Activated CD8-positive, alpha-beta memory T cell treated with anti-CD3 and anti-CD28 coated beads, Interleukin-2, amount 50 U/mL, for 24 hours (primary cell): ENCODE measurements around the gene CISTR.
"Not testable (repeated sequence)": the region's sequence is repeated elsewhere in the genome, so short reads cannot be mapped to it uniquely, and the experiment has no call there.

Source experiments
- DNase-seq: peaks from one replicate; pipeline ENCODE4 v3.0.0-alpha.2; 2020; ENCODE audit errors: extremely low read depth

CISTR gene

DNA sequence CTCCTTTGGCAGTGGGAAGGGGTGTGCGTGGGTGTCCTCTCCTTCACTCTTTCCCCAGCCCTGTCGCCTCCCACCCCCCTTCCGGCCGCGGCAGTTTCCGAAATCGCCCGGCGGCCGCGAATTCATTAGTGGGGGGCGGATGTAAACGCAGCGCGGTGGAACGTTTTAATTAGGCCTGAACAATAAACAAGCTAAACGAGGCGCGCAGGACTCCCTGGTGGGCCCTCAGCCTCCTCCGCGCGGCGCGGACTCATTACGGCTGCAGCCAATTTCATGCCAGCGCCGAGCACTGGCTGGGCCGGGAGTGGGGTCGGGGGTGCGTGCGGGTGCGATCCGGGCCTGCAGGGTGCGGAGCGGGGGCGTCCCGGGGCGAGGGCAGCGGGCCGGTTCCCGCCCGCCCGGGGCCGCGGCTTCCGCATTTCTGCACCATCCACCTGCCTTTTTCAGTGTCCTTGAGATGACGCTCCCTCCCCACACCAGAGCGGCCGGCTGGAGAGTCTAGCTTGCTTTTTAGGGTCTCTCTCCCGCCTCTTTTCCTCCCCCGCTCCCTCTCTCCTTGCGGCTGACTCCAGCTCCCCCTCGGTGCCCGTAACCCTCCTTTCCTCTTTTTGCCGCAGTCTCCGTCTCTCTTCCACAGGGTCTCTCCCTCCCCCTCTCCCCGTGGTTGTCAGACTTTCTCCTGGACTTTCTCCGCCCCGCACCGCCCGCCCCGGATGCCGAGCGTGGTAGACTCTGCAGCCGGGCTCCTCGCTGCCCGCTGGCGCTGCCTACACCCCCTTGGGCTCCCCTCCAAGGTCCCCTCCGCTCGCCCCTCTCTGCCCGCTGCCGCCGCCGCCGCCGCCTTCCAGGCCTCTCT, at the start of gene CISTR:
CISTR (minus strand) TSS at position 644 of the 856 bp plus-strand sequence.
- DNase-seq, result no peak

DNA sequence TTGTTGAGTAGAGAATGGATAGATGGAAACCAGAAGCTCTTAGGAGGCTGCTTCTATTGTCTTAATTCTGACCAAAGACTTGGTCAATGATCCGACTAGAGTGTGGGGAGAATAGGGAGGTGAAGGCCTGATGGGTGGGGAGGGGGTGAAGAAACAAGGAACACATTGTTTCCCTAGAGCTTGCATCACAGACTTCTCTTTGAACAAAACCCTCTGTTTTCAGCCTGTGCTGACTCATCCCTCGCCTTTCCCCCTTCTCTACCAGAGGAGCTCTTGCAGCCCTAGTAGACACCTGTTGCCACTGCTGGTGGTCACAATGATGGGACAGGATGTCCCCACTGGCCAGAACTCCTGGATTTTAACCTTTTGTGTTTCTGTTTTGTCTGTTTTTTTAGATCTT, 46.8 kb upstream of the CISTR start:
- DNase-seq, result no peak

DNA sequence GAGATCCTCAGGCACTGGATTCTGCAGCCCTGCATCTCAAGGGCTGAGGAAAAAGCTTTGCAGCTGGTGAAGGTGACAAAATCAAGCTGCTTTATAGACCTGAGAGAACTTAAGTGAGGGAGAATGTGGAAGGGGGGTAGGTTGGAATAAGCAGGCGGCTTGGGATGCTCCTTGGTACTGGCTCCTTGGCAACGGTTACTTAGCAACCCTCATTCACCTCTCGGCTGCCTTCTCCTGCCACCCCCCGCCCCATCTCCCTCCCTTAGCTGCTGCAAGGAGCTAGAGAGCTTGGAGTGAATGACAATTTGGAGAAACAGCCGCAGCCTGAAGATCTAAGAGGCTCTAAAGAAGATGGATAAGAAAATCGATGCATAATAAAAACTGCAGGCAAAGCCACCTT, 44.1 kb upstream of the CISTR start:
- DNase-seq, result no peak

DNA sequence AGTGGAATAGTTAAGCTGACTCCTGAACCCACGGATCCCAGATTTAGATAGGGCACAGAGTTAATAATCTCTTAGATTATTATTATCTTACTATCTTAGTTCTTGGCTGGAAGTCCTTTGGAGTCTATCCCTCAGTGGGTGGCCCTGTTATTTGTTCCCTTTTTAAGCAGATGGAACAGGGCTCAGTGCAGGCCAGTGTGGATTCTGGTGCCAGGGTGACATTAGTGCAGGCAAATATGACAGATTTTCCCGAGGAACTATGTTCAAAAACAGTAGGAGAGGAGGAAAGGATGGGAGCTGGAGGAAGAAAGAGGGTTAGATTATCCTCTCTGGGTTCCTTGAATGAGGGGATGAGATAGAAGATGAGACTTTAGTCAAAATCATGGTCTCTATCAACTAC, 41.4 kb upstream of the CISTR start:
- DNase-seq, result no peak

DNA sequence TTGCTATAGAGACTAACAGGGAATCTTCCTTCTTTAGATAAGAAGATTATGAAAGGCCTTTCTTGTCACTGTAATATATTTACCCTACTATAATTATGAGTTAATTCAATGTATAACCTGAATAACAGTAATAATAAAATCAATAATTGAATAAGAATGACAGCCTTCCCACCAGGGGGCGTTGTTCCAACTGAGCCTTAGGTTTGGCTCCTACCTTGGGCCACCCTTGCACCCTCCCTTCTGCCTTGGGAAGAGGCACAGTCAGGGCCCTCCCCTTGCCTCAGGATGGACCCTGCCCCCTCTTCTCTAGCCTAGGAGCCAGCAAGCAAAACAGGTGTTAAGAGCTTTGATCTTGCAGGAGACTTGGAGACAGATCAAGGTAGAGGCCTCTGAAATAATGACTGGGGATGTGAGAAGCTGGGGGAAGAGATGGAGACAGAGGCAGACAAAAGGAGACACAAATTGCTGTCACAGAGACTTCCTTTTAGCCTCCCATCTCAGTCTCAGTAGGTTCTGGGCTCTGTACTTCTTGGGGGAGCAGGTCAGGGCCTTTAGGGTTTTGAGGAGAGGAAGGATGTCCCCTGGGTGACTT, 40.1 kb upstream of the CISTR start:
- DNase-seq, result no peak

DNA sequence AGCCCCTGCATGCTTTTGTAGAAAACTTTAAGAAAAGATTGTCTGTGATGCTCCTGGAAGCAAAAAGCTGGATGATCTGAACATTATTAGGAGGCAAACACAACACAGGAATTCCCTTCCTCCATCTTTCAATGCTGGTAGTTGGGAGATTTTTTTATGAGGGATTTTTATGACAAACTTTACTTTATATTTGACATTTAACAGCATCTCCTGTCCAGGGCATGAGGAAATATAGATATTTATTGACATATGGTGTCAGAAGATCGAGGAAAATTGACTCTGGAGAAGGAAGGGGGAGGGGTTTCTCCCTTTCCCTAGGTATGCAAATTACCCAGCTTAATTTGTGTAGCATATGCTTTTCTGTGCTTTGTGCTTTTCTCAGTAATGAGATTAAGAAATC, 37.8 kb upstream of the CISTR start:
- DNase-seq, result no peak

DNA sequence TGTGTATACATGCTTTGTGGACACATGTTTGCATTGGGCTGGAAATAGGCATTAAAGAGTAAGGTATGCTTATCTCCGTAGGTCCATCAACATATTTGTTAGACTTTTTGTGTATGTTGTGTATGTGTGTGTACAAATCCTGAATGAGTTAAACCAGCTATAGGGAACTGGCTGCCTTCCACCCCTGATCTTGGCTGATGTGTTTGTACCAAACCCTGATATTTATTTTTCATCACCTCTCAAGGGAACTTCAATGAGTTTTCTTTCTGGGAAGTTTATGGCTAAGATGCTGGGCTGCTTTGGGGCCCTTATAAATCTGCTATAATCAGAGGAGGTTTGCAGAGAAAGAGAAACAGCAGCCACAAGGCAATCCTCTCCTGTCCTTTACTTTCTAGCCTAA, 37.1 kb upstream of the CISTR start:
- DNase-seq, result no peak

DNA sequence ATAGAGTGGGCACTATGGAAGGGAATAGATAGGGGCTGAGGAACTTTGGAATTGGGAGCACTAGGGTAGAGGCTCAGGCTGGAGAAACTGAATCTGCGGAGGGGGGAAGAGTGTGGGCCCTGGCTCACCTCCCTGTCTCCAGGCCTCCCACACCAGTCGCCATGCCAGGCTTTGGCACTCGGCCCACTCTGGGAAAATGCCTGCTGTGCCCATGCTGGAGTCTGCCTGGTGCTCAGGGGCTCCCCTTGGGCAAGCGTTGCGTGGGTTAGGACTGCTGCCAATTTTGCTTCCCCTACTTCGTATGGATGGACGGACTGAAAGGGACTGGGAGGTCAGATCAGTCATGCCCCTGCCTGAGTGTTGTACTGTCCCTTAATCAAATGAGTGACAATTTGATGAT, 34.6 kb upstream of the CISTR start:
- no peak for DNase-seq

DNA sequence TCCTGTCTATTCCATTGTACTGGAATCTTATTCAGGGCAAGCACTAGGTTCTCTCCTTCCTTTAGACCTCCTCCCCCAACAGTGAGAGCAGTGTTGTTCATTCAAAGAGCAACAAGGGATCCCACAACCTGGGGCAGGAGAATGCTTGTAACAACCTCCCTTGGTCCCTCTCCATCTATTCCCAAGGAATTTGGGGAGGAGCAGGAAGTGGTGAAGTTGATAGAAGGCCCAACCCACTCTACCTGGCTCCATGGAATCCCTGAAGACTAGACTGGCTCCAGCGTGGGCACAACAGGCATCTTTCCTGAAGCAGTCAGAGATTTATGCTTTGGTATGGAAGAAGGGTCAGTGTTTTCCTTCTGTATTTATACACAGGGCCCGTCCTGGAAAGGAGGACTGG, 33.4 kb upstream of the CISTR start:
- no peak for DNase-seq

DNA sequence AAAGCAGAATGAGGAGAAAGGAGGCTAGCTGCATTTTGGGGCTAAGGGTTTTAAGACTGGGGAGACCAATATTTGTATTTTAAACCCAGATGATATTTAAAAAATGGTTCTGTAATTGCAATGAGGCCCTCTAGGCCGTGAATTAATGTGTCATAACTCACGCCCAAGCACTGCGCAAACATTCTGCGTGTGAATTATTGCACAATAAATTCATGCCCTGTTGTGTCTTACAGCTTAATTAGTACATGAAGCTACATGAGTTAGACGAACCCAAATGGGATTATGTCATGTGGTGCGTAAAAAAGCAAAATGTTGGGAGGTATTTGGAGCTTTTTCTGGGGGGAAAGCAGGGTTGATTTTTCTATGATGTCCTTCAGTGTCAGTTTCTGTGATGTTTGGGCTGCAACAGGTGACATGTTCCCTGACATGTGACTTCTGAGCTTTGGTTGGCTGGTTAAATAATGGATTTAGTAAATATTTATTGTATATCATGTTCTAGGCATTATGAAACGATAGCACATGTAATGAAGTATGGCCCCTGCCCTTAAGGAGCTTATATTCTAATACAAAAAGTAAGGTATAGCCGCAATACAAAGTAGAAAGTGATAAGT, 30.4 kb upstream of the CISTR start:
- no peak for DNase-seq

DNA sequence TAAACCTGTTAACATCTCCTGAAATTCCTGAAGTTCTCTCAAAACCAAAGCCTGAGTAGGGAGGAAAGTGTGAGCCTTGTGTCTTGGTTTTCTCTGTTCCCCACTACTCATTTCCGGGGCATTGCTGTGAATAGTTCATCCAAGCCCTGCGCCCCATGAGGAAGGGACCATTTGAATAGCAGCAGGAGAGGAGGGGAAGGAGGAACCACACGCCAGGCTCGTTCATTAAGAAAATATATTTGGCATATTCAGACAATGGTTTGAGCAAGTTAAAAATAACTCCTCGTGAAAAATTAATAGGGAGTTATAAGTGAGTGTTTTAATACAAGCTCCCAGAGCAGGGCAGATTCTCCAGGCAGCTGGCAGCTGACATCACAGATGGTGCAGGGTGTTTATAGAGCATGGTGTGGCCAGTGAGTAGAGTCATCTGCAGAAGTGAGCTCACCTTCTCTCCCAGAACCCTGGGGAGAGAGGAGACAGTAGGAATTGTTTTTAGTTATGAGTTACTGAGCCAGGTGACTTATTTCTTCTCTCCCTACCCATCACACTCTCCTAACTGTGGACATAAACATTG, 29.5 kb upstream of the CISTR start:
- DNase-seq, result no peak

DNA sequence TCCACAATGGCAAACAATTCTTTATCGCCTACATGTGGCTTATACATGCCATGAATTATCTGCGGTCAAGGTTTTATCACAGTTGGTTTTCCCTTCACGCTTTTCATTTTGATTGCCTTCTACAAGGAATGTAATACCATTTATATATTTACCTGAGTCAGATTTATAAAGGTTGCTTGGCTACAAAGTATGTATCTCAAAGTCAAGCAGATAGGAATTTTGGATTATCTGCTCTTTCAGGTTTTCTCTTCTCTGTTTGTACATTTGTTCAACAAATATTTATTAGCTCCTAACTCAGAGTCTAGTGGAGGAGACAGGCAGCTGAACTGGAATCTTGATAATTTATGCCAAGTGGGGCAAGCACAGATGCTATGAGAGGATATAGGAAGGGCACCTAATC, 28.5 kb upstream of the CISTR start:
- DNase-seq, result no peak

DNA sequence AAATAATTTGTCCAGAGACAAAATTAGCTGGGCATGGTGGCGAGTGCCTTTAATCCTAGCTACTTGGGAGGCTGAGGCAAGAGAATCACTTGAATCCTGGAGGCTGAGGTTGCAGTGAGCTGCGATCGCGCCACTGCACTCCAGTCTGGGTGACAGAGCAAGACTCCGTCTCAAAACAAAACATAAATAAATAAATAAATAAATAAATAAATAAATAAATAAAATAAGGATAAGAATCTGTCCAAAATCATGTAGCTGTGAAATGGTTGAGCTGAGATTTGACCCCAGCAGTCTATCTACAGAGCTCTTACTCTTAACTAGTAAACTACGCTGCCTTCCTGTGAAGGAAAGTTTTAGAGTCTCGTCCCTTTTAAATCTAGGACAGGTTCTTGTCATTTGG, 27.9 kb upstream of the CISTR start:
- DNase-seq, result not testable (repeated sequence)

DNA sequence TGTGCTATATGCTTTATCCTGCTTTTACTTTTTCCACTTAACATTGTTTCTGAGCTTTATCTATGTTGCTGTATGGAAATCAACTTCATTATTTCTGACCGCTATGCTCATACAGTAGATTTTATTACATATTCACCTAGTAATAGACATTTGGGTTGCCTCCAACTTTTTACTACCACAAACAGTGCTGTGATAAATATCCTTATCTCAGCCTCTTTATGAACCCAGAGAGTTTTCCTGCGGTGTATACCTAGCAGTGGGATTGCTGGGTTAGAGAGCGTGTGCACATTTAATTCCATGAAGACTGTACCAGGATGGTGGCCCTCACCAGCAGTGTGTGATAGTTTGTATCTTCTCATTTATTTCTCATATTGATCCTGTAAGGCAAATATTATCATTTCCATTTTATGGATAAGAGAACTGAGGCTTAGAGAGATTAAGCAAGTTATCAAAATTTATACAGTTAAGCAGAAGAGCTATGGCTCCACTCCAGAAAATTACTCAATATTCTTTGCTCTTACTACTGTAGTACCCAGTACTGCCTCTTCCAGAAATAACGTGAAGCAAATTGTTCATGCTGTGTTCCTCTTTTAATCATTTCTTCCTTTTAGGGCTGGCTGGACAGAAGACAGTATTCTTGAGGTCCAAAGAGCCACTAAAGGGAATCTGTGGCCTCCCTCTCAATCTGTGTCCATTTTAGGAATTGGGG, 26.3 kb upstream of the CISTR start:
- no peak for DNase-seq

DNA sequence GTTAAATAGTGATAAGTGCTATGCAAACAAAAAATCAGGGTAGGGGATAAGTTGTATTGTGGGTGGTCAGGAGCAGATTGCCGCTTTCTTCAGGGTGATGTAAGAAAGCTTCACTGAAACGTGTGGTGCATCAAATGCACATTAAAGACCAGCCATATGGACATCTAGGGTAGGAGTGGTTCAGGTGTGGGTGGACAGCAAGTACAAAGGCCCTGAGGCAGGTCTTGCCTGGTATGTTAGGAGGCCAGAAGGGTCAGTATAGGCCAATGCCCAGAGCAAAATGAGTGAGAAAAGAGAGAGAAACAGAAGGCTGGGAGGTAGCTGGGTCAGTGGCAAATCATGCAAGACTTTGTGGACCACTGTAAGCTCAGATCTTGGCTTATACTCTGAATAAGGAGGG, 25.6 kb upstream of the CISTR start:
- no peak for DNase-seq

DNA sequence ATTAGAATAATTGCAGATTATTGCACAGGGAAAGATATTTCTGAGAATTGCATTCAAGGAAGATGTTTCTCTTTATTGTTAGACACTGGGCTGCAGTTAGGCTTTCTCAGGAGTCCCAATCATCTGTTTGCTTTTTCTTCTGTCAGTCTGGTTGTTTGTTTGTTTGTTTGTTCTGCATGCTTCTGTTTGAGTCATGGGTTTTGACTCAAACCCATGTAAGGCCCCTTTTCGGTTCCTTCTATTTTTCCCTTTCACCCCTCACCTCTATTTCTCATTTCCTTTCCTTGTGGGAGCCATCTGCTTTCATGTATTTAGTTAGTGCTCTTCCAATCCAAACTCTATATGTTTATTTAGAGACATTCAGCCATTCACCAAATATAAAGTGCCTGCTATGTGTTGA, 25.1 kb upstream of the CISTR start:
- DNase-seq, result no peak

DNA sequence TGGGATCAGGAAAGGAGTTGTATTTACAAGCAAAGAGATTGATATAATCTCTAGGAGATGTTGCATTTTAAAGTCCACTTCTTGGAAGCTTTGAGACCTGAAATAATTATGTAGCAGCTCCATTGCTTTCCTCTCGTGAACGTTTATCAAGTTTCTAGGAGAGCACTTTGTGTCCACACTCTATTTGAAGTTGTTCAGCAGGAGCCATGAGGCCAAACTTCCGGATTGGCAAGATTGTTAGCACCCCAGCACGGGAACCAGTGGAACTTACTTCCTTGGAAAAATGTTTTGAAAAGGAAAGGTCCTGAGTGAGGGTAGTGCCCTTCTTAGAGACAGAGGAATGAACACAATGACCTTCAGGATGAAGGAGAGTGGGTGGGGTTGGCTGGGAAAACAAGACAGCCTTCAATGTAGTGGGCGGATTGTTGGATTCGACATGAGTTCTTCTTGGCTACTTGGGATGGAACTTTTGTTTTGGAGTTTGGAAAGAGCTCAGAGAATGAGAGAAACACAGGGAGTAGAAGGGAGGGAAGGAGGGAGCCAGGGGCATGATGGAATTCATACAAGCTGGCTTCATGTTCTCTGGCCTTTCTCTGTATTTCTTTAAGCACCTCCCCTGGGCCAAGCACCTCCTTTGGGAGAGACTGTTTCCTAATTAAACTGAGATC, 23.8 kb upstream of the CISTR start:
- DNase-seq, result no peak

DNA sequence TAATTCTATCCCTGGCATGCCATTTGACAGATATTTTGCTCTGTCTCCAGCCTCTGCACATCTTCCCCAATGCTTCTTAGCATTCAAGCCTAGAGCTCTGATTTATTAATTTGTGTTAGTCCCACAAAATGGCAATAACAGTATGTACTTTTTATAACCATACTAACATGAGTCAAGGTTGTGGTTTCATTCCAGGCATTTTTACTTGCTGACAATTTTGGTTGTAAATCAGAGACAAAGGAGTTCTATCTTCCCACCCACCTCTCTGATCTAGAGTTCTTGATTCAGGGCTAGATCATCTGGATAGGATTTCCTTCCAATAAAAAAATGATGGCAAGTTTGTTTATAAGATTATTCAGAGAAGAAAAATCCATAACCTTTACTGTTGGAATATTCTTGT, 18.5 kb upstream of the CISTR start:
- no peak for DNase-seq

DNA sequence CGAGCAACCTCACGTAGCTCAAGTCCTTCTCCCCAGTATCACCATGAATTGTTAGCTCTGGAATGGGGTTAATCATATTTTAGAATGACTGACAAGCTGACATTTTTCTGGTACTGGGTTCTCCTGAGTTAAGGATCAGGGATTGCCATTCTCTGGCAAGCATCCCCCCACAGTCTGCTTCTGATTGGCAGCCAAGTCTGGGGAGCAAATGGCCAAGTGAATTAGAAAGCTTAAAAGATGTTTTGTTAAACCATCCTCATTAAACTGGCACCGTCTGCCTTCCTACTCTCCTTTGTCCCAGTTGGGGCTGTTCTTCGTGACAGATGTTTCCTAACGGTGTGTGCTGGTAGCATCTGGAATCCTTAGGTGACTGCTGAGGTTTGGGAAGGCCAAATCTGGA, 17.2 kb upstream of the CISTR start:
- no peak for DNase-seq

DNA sequence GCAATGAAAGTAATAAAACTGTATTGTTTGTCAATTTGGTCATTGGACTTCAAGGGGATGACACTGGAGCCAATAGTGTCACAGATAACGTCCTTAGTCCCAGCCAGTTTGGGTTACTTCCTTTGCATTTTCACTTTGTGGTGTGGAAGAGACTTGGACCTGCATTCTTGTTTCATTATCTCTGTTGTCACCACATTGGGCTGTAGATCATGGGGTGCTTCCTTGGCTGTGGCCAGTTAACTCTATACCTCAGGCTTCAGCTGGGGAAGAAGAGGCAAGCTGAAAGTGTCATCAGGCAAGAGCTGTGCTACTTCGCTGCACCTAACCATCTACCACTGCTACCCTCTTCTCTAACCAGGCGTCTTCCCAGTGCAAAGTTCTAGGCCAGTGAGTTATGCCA, 15.1 kb upstream of the CISTR start:
- DNase-seq, result no peak

DNA sequence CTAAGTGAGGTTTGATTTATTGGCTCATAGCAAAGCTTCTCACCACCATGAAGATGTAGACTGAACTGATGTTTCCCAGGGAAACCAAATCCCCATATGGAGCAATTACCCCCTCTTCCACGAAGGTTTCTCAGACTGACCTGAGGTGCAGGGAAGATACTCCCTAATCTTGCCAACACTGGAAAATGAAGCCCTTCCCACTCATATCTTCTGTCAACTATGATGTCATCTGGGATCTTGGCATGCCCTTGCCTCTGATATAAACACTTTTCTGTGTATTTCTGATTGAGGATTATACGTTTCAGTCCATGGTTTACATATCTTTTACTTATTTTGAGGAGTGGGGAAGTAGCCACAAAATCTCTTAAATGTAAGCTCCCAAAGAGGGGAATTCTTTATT, 14.1 kb upstream of the CISTR start:
- DNase-seq, result no peak

DNA sequence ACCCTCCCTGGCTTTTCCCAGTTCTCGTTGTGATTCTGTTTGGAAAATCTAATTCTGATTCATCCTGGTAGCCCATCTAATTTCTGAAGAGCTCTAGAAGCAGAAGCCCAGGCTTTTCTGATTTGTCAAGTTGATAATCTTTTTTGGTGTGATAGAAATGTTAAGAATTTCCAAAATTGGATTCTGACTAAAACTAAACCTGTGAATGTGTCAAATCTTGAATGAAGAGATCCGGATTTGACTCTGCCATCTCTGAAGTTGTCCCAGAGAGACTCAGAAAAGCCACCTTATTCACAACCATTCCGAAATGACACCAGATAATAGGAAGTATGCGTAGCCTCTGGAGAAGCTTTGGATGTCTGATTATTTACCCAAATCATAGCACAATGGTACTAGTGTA, 12.8 kb upstream of the CISTR start:
- no peak for DNase-seq
